DND-41 (cell line): ENCODE data around the gene TOP3A.

Source experiments
- EZH2 ChIP-seq: IDR thresholded peaks from 3 replicates; pipeline ENCODE4 v1.6.1; 2012; ENCODE audit warnings: borderline replicate concordance, low read depth, mild to moderate bottlenecking, moderate library complexity, low read length, inconsistent platforms; ENCODE audit not compliant: severe bottlenecking
- TF ChIP-seq, protein P1 (sequence below): IDR thresholded peaks from 2 replicates; pipeline ENCODE4 v1.5.1; 2012; ENCODE audit warnings: borderline replicate concordance, low read length, moderate library complexity, mild to moderate bottlenecking; ENCODE audit not compliant: poor library complexity, severe bottlenecking; ENCODE audit errors: extremely low read depth

DNA sequence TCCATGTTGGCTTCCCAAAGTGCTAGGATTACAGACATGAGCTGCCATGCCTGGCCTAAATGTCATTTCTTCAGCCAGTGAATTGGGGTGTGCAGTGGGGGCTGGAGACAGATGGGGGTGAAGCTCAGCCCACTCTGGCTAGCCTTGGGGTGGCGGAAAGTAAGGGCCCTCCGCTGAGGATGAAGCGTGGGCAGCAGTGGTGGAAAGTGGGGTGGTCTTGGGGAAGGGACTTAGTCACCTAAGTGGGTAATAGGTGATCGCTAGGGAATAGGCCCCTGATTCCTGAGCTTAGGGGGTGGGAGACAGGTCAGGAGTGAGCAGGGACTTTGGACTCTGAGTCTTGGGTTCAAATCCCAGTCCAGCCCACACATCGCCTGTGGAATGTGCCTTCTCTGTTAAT, 87.2 kb downstream of the TOP3A start:
- TF ChIP-seq, protein P1, sequence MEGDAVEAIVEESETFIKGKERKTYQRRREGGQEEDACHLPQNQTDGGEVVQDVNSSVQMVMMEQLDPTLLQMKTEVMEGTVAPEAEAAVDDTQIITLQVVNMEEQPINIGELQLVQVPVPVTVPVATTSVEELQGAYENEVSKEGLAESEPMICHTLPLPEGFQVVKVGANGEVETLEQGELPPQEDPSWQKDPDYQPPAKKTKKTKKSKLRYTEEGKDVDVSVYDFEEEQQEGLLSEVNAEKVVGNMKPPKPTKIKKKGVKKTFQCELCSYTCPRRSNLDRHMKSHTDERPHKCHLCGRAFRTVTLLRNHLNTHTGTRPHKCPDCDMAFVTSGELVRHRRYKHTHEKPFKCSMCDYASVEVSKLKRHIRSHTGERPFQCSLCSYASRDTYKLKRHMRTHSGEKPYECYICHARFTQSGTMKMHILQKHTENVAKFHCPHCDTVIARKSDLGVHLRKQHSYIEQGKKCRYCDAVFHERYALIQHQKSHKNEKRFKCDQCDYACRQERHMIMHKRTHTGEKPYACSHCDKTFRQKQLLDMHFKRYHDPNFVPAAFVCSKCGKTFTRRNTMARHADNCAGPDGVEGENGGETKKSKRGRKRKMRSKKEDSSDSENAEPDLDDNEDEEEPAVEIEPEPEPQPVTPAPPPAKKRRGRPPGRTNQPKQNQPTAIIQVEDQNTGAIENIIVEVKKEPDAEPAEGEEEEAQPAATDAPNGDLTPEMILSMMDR = no peak
- TF ChIP-seq EZH2 = no peak
